H9 (cell line): ENCODE measurements around the gene ASIC3. TPM values are rescaled to one million over a fixed set of nuclear protein-coding genes. Genes with fewer than 3 reads are reported as not detected.

Experiments used
- DNase-seq: peaks from one replicate; pipeline ENCODE4 v3.0.0-alpha.2; 2017
- H2AFZ ChIP-seq: one replicate; pipeline ENCODE4 v1.6.1; 2013; ENCODE audit warnings: mild to moderate bottlenecking, low read length, control low read depth, moderate library complexity
- H2AK5ac ChIP-seq: 2 replicates; pipeline ENCODE4 v1.6.1; 2013; ENCODE audit warnings: low read length, control low read depth, mixed read lengths; ENCODE audit not compliant: insufficient read length
- H2BK120ac ChIP-seq: one replicate; pipeline ENCODE4 v1.6.1; 2013; ENCODE audit warnings: low read depth, mild to moderate bottlenecking, low read length, control low read depth, inconsistent platforms; ENCODE audit not compliant: poor library complexity, severe bottlenecking
- H2BK12ac ChIP-seq: 2 replicates; pipeline ENCODE4 v1.6.1; 2013; ENCODE audit warnings: low read length, control low read depth, mixed read lengths, low read depth; ENCODE audit not compliant: insufficient read length
- H2BK15ac ChIP-seq: 2 replicates; pipeline ENCODE4 v1.6.1; 2013; ENCODE audit warnings: low read depth, low read length, control low read depth
- H2BK20ac ChIP-seq: one replicate; pipeline ENCODE4 v1.6.1; 2013; ENCODE audit warnings: low read depth, mild to moderate bottlenecking, low read length, control low read depth, inconsistent platforms; ENCODE audit not compliant: poor library complexity, severe bottlenecking
- H2BK5ac ChIP-seq: 2 replicates; pipeline ENCODE4 v1.6.1; 2013; ENCODE audit warnings: low read length, control low read depth, mixed read lengths; ENCODE audit not compliant: insufficient read length
- H3K14ac ChIP-seq: 2 replicates; pipeline ENCODE4 v1.6.1; 2013; ENCODE audit warnings: low read length, control low read depth; ENCODE audit not compliant: insufficient read depth
- H3K18ac ChIP-seq: 2 replicates; pipeline ENCODE4 v1.6.1; 2013; ENCODE audit warnings: low read depth, mild to moderate bottlenecking, mixed read lengths, low read length, control low read depth; ENCODE audit not compliant: insufficient read length
- H3K23ac ChIP-seq: 2 replicates; pipeline ENCODE4 v1.6.1; 2013; ENCODE audit warnings: low read length, control low read depth, mixed read lengths, low read depth; ENCODE audit not compliant: insufficient read length
- H3K23me2 ChIP-seq: 2 replicates; pipeline ENCODE4 v1.6.1; 2013; ENCODE audit warnings: low read depth, mild to moderate bottlenecking, mixed read lengths, low read length, control low read depth; ENCODE audit not compliant: insufficient read length, poor library complexity, severe bottlenecking
- H3K27ac ChIP-seq: 2 replicates; pipeline ENCODE4 v1.5.1; 2013; ENCODE audit warnings: low read length, control low read depth, mixed read lengths, low read depth; ENCODE audit not compliant: insufficient read length
- H3K27me3 ChIP-seq: 2 replicates; pipeline ENCODE4 v1.6.1; 2013; ENCODE audit warnings: low read length, control low read depth, inconsistent platforms; ENCODE audit not compliant: insufficient read depth
- H3K4ac ChIP-seq: 2 replicates; pipeline ENCODE4 v1.6.1; 2013; ENCODE audit warnings: low read depth, mild to moderate bottlenecking, control low read depth, inconsistent platforms, low read length, moderate library complexity
- H3K4me1 ChIP-seq: 2 replicates; pipeline ENCODE4 v1.6.1; 2013; ENCODE audit warnings: low read length, control low read depth, inconsistent platforms; ENCODE audit not compliant: insufficient read depth
- H3K4me2 ChIP-seq: 2 replicates; pipeline ENCODE4 v1.6.1; 2013; ENCODE audit warnings: low read length, control low read depth, mixed read lengths; ENCODE audit not compliant: insufficient read length, insufficient read depth
- H3K56ac ChIP-seq: 2 replicates; pipeline ENCODE4 v1.6.1; 2013; ENCODE audit warnings: low read depth, mild to moderate bottlenecking, mixed read lengths, low read length, control low read depth; ENCODE audit not compliant: insufficient read length
- H3K79me1 ChIP-seq: 2 replicates; pipeline ENCODE4 v1.6.1; 2013; ENCODE audit warnings: low read depth, mild to moderate bottlenecking, moderate library complexity, low read length, control low read depth, inconsistent platforms; ENCODE audit not compliant: insufficient read depth, poor library complexity, severe bottlenecking
- H3K79me2 ChIP-seq: 2 replicates; pipeline ENCODE4 v1.6.1; 2013; ENCODE audit warnings: low read length, control low read depth, inconsistent platforms; ENCODE audit not compliant: insufficient read depth
- H3K9ac ChIP-seq: 2 replicates; pipeline ENCODE4 v1.6.1; 2013; ENCODE audit warnings: low read length, control low read depth, mixed read lengths; ENCODE audit not compliant: insufficient read length; ENCODE audit errors: extremely low read depth
- H3K9me3 ChIP-seq: one replicate; pipeline ENCODE4 v1.6.1; 2013; ENCODE audit warnings: low read depth, low read length, inconsistent platforms; ENCODE audit not compliant: control insufficient read depth
- H3T11ph ChIP-seq: one replicate; pipeline ENCODE4 v1.6.1; 2013; ENCODE audit warnings: mild to moderate bottlenecking, low read length, control low read depth, inconsistent platforms
- H4K20me1 ChIP-seq: one replicate; pipeline ENCODE4 v1.6.1; 2013; ENCODE audit not compliant: control insufficient read depth, insufficient read length, insufficient read depth
- H4K5ac ChIP-seq: 2 replicates; pipeline ENCODE4 v1.6.1; 2013; ENCODE audit warnings: low read depth, mild to moderate bottlenecking, mixed read lengths, low read length, control low read depth; ENCODE audit not compliant: insufficient read length
- H4K8ac ChIP-seq: replicated peaks from 2 replicates; pipeline ENCODE4 v1.6.1; 2013; ENCODE audit warnings: low read length, control low read depth, mixed read lengths, low read depth; ENCODE audit not compliant: insufficient read length
- H4K91ac ChIP-seq: 2 replicates; pipeline ENCODE4 v1.6.1; 2013; ENCODE audit warnings: low read depth, mild to moderate bottlenecking, moderate library complexity, mixed read lengths, low read length, control low read depth; ENCODE audit not compliant: insufficient read length
- H3K27ac Mint-ChIP-seq, 3 experiments: 2 replicates in 2 of 3; 3 replicates in 1 of 3; pipeline ENCODE4 v1.8.0; 2020 to 2021; ENCODE audit warnings: mixed read lengths in 3 of 3, mild to moderate bottlenecking in 1 of 3, moderate library complexity in 1 of 3
- H3K27me3 Mint-ChIP-seq: 2 replicates; pipeline ENCODE4 v1.8.0; 2021; ENCODE audit warnings: low read depth, mild to moderate bottlenecking, moderate library complexity, mixed read lengths
- H3K36me3 Mint-ChIP-seq, 3 experiments: 2 replicates in 2 of 3; 3 replicates in 1 of 3; pipeline ENCODE4 v1.8.0; 2020 to 2021; ENCODE audit warnings: low read depth in 3 of 3, mixed read lengths in 3 of 3; ENCODE audit not compliant: insufficient read depth in 1 of 3
- H3K4me1 Mint-ChIP-seq, 2 experiments: 2 replicates each; pipeline ENCODE4 v1.8.0; 2020; ENCODE audit warnings: mixed read lengths in 2 of 2
- H3K4me3 Mint-ChIP-seq, 2 experiments: 2 replicates in 1 of 2; 3 replicates in 1 of 2; pipeline ENCODE4 v1.8.0; 2020 to 2021; ENCODE audit warnings: mild to moderate bottlenecking in 2 of 2, mixed read lengths in 2 of 2, moderate library complexity in 1 of 2
- H3K9me3 Mint-ChIP-seq, 2 experiments: 2 replicates in 1 of 2; 3 replicates in 1 of 2; pipeline ENCODE4 v1.8.0; 2020; ENCODE audit warnings: mild to moderate bottlenecking in 2 of 2, mixed read lengths in 2 of 2, moderate library complexity in 1 of 2
- CTCF ChIP-seq: fragments of 200-600 bp; sonication (generic); conservative IDR thresholded peaks from 3 replicates; pipeline ENCODE4 v1.8.0; 2021; ENCODE audit warnings: antibody characterized with exemption, mild to moderate bottlenecking
- WGBS: extraction: QIAGEN DNeasy Blood & Tissue Kit; methylation state at CpG from one replicate; pipeline ENCODE4 v1.1.7; 2013; ENCODE audit warnings: missing lambda C conversion rate, low lambda C conversion rate, mixed read lengths; ENCODE audit not compliant: insufficient read length; ENCODE audit errors: extremely low coverage; 5-methylcytosine and 5-hydroxymethylcytosine counted together
- total RNA-seq: library from RNA; stranded (reverse); gene quantifications from 2 replicates; pipeline ENCODE4 v1.2.1, GENCODE V29; 2021

ASIC3 gene
- total RNA-seq, 1 experiment from 2014 or later, result 1.7 TPM

DNA sequence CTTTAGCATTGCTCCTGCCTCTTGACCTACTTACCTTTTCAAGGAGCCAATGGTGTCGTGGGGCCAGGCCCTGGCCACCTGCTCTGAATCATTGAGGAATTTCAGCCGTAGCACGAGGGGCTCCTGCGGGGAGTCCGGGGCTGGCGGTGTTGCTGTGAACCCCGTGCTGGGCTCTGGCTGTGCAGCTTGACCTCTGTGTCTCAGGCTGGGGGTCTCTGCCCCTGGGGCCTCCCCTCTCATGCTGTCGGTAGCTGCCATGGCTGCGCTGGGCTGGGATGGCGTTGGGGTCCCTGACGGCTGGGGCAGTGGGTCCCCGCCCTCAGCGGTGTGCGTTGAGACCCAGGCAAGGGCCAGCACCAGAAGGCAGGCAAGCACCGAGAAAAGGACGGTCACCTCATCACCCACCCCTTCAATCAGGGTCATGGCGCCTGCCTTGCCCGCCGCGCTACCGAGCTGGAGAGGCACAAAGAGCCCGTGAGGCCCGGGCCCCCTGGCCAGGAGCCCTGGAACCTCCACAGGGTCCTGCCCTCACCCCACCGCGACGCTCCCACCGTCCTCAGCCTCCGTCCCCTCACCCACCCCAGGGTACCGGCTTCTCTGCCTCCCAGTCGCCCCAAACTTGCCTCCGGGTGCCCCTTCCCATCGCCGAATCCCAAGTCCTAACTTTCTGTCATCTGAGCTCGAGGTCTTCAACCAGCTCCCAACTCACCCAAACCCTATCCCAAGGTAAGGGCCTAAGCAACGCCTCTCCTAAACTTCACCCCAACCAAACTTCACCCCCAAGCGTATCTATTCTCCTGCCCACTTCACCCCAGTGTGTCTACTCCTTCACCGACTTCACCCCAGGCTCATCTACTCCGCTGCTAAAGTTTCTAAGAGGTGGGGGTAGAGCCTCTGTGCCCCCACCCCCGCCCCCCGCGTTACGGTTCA is 34.1 kb downstream of the ASIC3 start:
- H3T11ph ChIP-seq, result no peak overlapping the region
- no peak overlapping the region for H3K27ac ChIP-seq
- H3K27me3 ChIP-seq, result no peaks in the 10 kb centered on the region; the same call in 1 of the 2 replicates
- no peak overlapping the region for H2BK120ac ChIP-seq
- no peak overlapping the region for H3K9ac ChIP-seq
- no CpG with 5 or more reads among the region's 42 CpGs for WGBS
- no peaks in the 10 kb centered on the region for H3K79me1 ChIP-seq
- no peak overlapping the region for H3K18ac ChIP-seq
- H2BK20ac ChIP-seq, result no peak overlapping the region
- no peak overlapping the region for H2BK12ac ChIP-seq
- no peak for DNase-seq
- no peak overlapping the region for H4K8ac ChIP-seq
- peaks cover 2% of the 10 kb centered on the region; the same call in 1 of the 2 replicates for H3K4me1 ChIP-seq
- H4K20me1 ChIP-seq, result no peaks in the 10 kb centered on the region
- Mint-ChIP-seq H3K9me3 (no peaks in the 10 kb centered on the region; a peak in 1 of 5 replicates), H3K27ac (peak overlapping the region in 1 of 3 experiments; percentile 89; a peak in 1 of 7 replicates), H3K27me3 (peaks cover 8% of the 10 kb centered on the region), H3K36me3 (peaks cover 0 to 6% (median 5%) of the 10 kb centered on the region in 3 experiments; a peak in 5 of 7 replicates), H3K4me1 (peaks cover 33 to 43% of the 10 kb centered on the region in 2 experiments), H3K4me3 (peak overlapping the region; percentile 86 to 87)
- peak overlapping the region; percentile 88 for H3K4me2 ChIP-seq
- no peaks in the 10 kb centered on the region; the same call in 1 of the 2 replicates for H3K79me2 ChIP-seq
- H3K9me3 ChIP-seq, result no peaks in the 10 kb centered on the region
- H2AK5ac ChIP-seq, result no peak overlapping the region
- H4K5ac ChIP-seq, result no peak overlapping the region
- no peak overlapping the region for H3K56ac ChIP-seq
- H3K23me2 ChIP-seq, result peaks cover 13% of the 10 kb centered on the region
- H2BK15ac ChIP-seq, result no peak overlapping the region
- no peak overlapping the region; the same call in 1 of the 2 replicates for H3K14ac ChIP-seq
- no peak overlapping the region for H2AFZ ChIP-seq
- H4K91ac ChIP-seq, result no peak overlapping the region
- H3K4ac ChIP-seq, result no peak overlapping the region
- H3K23ac ChIP-seq, result no peak overlapping the region
- TF ChIP-seq CTCF, result no peak
- no peak overlapping the region for H2BK5ac ChIP-seq
